ENCODE data around the gene CYP4X1. TPM values are rescaled to one million over a fixed set of nuclear protein-coding genes. Genes with fewer than 3 reads are reported as not detected.
A peak's percentile ranks its signal among the peaks of the same experiment; 100 is the strongest.
"Not testable (repeated sequence)": the region's sequence is repeated elsewhere in the genome, so short reads cannot be mapped to it uniquely, and the experiment has no call there.

Gene CYP4X1
- total RNA-seq, 2 donors from 2014 or later: 0.57 to 1.7 TPM

- no peak for TF ChIP-seq CTCF (IDR thresholded peaks at IDR 0.05)
- DNase-seq: no peak
- intact Hi-C loops (cut with DNase I): no loop called here
- Histone ChIP-seq H3K27me3 (no peaks in the 10 kb centered on the region), H3K4me1 (no peaks in the 10 kb centered on the region), H3K9ac (ENCODE audit: low read depth in 2 of 2, low read length in 2 of 2) (no peak overlapping the region), H3K27ac (no peak overlapping the region), H3K4me3 (no peak overlapping the region), H3K36me3 (no peaks in the 10 kb centered on the region), H3K9me3 (no peaks in the 10 kb centered on the region)
Observed at GRCh38 chr1:47059376-47059775, 35.9 kb downstream of the CYP4X1 start.

GRCh38 chr1:47067097-47067594, 43.7 kb downstream of the CYP4X1 start, which contains the start of gene CYP4Z1:
TSS of gene CYP4Z1 (plus strand) at chr1:47067231. CDS start at chr1:47067491, 260 bp downstream.
- Histone ChIP-seq H3K27ac (no peak within 1 kb of the TSS), H3K4me3 (no peak within 1 kb of the TSS), H3K4me1 (no peaks in the 10 kb centered on the region), H3K27me3 (no peaks in the 10 kb centered on the region), H3K9ac (ENCODE audit: low read depth in 2 of 2, low read length in 2 of 2) (no peak within 1 kb of the TSS), H3K9me3 (no peaks in the 10 kb centered on the region), H3K36me3 (no peaks in the 10 kb centered on the region)
- intact Hi-C loops (cut with DNase I): no loop called here
- TF ChIP-seq CTCF (IDR thresholded peaks at IDR 0.05): no peak
- no peak for DNase-seq

- DNase-seq: not testable (repeated sequence)
Observed at GRCh38 chr1:47069080-47069479, 45.6 kb downstream of the CYP4X1 start.

GRCh38 chr1:47069509-47069908, 46.0 kb downstream of the CYP4X1 start:
- intact Hi-C loops (cut with DNase I); H3K4me3 ChIP-seq; H3K36me3 ChIP-seq; H3K27me3 ChIP-seq; H3K9me3 ChIP-seq; DNase-seq; H3K27ac ChIP-seq; H3K4me1 ChIP-seq; H3K9ac ChIP-seq (ENCODE audit: low read depth in 2 of 2, low read length in 2 of 2): not testable (repeated sequence)

More at GRCh38 chr1:47069080-47069479, 45.6 kb downstream of the CYP4X1 start:
- H3K4me1 ChIP-seq; H3K9me3 ChIP-seq; H3K4me3 ChIP-seq; H3K36me3 ChIP-seq; H3K9ac ChIP-seq (ENCODE audit: low read depth in 2 of 2, low read length in 2 of 2); H3K27me3 ChIP-seq; intact Hi-C loops (cut with DNase I); H3K27ac ChIP-seq: not testable (repeated sequence)

- H3K9ac ChIP-seq (ENCODE audit: low read depth in 2 of 2, low read length in 2 of 2); H3K27me3 ChIP-seq; H3K4me3 ChIP-seq; H3K27ac ChIP-seq; H3K36me3 ChIP-seq; intact Hi-C loops (cut with DNase I); H3K9me3 ChIP-seq; H3K4me1 ChIP-seq: not testable (repeated sequence)
- peak; percentile 46 for TF ChIP-seq CTCF (IDR thresholded peaks at IDR 0.05)
- DNase-seq: peak; percentile 45
Observed at GRCh38 chr1:47089356-47089755, 65.9 kb downstream of the CYP4X1 start.

- H3K9me3 ChIP-seq; DNase-seq; H3K4me3 ChIP-seq; intact Hi-C loops (cut with DNase I); H3K27ac ChIP-seq; H3K4me1 ChIP-seq; H3K9ac ChIP-seq (ENCODE audit: low read depth in 2 of 2, low read length in 2 of 2); H3K27me3 ChIP-seq; H3K36me3 ChIP-seq: not testable (repeated sequence)
- TF ChIP-seq CTCF (IDR thresholded peaks at IDR 0.05): peak; percentile 36
Observed at GRCh38 chr1:47091476-47091875, 68.0 kb downstream of the CYP4X1 start.

Other genes with a start within 250 kb of the CYP4X1 start
- gene CYP4B1, start 224.6 kb upstream of the CYP4X1 start, total RNA-seq: 1 to 10 TPM in 1 of 2 donors, not detected in 1; 1.2 TPM
- gene CYP4A11, start 82.2 kb upstream of the CYP4X1 start, total RNA-seq: under 1 TPM in 1 of 2 donors, not detected in 1; 0.57 TPM
- not detected for gene CYP4Z1, start 43.6 kb downstream of the CYP4X1 start, total RNA-seq
- gene CYP4A22, start 113.8 kb downstream of the CYP4X1 start, total RNA-seq: not detected
- gene PDZK1IP1, start 166.4 kb downstream of the CYP4X1 start, total RNA-seq: 10 to 100 TPM; 40.6 to 85.2 TPM
- gene TAL1, start 208.6 kb downstream of the CYP4X1 start, total RNA-seq: 1 to 10 TPM in 1 of 2 donors, under 1 TPM in 1; 0.90 to 1.2 TPM

Data from colonic mucosa (tissue), 4 donors.